GM23338 (cell line): ENCODE data around the gene LRRC28.

ENCODE experiments used
- POLR2AphosphoS5 ChIP-seq: IDR thresholded peaks from 2 replicates; pipeline ENCODE4 v1.6.1; 2016; ENCODE audit warnings: antibody characterized with exemption, low read depth
- STAT1 ChIP-seq: IDR thresholded peaks from one replicate; pipeline ENCODE4 v1.6.1; 2016; ENCODE audit warnings: antibody characterized with exemption; ENCODE audit not compliant: unreplicated experiment
- TF ChIP-seq, protein P1 (sequence below), 2 experiments: fragments of 200-600 bp in 1 of 2; sonication (generic) in 1 of 2; conservative IDR thresholded peaks; 2 replicates each; pipeline versions ENCODE4 v1.5.1 to v1.6.1; 2016 to 2017; ENCODE audit warnings: antibody characterized with exemption in 2 of 2, low read depth in 2 of 2, mild to moderate bottlenecking in 2 of 2, moderate library complexity in 1 of 2

DNA sequence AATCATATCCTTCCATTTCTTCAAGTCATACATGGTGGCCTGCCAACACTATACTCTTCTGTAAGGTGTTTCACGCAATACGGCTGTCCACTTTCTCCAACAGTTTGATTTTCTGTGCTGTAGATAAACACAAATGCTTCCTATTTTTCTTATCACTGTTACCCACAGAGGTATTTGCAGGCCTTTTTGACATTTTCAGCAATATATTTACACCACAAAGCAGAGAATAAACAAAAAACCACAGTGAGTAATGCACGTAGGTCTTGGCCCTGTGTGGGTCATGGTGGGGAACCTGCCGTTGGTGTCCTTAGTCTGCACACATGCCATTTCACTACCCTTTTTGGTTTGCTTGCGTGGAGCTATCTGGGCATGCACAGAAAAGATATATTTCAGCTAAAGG, 59.5 kb downstream of the LRRC28 start:
- TF ChIP-seq, protein P1, sequence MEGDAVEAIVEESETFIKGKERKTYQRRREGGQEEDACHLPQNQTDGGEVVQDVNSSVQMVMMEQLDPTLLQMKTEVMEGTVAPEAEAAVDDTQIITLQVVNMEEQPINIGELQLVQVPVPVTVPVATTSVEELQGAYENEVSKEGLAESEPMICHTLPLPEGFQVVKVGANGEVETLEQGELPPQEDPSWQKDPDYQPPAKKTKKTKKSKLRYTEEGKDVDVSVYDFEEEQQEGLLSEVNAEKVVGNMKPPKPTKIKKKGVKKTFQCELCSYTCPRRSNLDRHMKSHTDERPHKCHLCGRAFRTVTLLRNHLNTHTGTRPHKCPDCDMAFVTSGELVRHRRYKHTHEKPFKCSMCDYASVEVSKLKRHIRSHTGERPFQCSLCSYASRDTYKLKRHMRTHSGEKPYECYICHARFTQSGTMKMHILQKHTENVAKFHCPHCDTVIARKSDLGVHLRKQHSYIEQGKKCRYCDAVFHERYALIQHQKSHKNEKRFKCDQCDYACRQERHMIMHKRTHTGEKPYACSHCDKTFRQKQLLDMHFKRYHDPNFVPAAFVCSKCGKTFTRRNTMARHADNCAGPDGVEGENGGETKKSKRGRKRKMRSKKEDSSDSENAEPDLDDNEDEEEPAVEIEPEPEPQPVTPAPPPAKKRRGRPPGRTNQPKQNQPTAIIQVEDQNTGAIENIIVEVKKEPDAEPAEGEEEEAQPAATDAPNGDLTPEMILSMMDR (conservative IDR thresholded peaks at IDR 0.05; ENCODE audit: low read depth in 2 of 2): no peak
- TF ChIP-seq POLR2AphosphoS5: no peak
- TF ChIP-seq STAT1: no peak
